Activated naive CD4-positive, alpha-beta T cell treated with anti-CD3 and anti-CD28 coated beads, Interleukin-2, amount 50 U/mL, for 16 hours (primary cell): Measurements from ENCODE around the gene SNX5.

Source experiments
- DNase-seq: peaks from one replicate; pipeline ENCODE4 v3.0.0-alpha.2; 2020

SNX5 gene

GRCh38 chr20:17959257-17959627 lies 9.4 kb downstream of the SNX5 start:
- no peak for DNase-seq

GRCh38 chr20:17958373-17959256 lies 10.0 kb downstream of the SNX5 start:
- DNase-seq, result no peak

GRCh38 chr20:17957505-17958363 lies 10.9 kb downstream of the SNX5 start:
- no peak for DNase-seq

- no peak for DNase-seq
Observed at GRCh38 chr20:17956099-17956685, 12.4 kb downstream of the SNX5 start.

GRCh38 chr20:17955302-17955701 lies 13.3 kb downstream of the SNX5 start:
- no peak for DNase-seq

- DNase-seq, result no peak
Observed at GRCh38 chr20:17953935-17954334, 14.7 kb downstream of the SNX5 start.

- no peak for DNase-seq
Observed at GRCh38 chr20:17952692-17953684, 15.6 kb downstream of the SNX5 start.

- no peak for DNase-seq
Observed at GRCh38 chr20:17951323-17951722, 17.3 kb downstream of the SNX5 start.

GRCh38 chr20:17950670-17951069 lies 17.9 kb downstream of the SNX5 start:
- no peak for DNase-seq

GRCh38 chr20:17949899-17950298 lies 18.7 kb downstream of the SNX5 start:
- no peak for DNase-seq

GRCh38 chr20:17948442-17948841 lies 20.2 kb downstream of the SNX5 start:
- no peak for DNase-seq

GRCh38 chr20:17947474-17947815 lies 21.1 kb downstream of the SNX5 start:
- no peak for DNase-seq

GRCh38 chr20:17946572-17947473 lies 21.8 kb downstream of the SNX5 start:
- DNase-seq, result no peak

GRCh38 chr20:17946040-17946439 lies 22.6 kb downstream of the SNX5 start:
- DNase-seq, result no peak

- no peak for DNase-seq
Observed at GRCh38 chr20:17944854-17945474, 23.6 kb downstream of the SNX5 start.

GRCh38 chr20:17943343-17943742 lies 25.3 kb downstream of the SNX5 start:
- no peak for DNase-seq

GRCh38 chr20:17941826-17942196 lies 26.8 kb downstream of the SNX5 start:
- DNase-seq, result no peak

GRCh38 chr20:17941087-17941825 lies 27.3 kb downstream of the SNX5 start:
- DNase-seq, result no peak

- DNase-seq, result no peak
Observed at GRCh38 chr20:17940224-17940971, 28.2 kb downstream of the SNX5 start.
